Measurements from ENCODE around the gene RNF187. TPM values are rescaled to one million over a fixed set of nuclear protein-coding genes. Genes with fewer than 3 reads are reported as not detected.

Gene RNF187
- polyA plus RNA-seq, 2 of the 4 experiments (the other 2 are of a cell fraction) = 64.5 to 82.8 TPM

DNA sequence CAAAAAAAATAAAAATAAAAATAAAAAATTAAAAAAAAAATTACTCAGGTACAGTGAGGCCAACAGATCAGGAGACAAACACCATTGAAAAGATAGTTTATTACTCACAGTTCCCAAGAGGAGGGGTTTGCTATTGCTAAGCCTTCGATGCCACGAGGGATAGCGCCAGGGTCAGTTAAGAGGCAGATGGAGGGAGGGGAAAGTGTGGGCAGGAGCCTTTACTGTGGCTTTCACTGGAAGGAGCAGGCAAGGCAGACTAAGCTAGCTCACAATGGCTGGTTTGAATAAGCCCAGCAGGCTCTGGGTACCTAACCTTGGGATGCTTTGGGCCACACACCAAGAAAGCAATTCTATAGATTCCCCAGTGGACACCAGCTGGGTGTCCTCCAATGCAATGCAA lies 12.7 kb upstream of the RNF187 start:
- no peak overlapping the region for H3K27ac ChIP-seq
- no peak overlapping the region for H3K4me2 ChIP-seq
- WGBS (ENCODE audit: missing lambda C conversion rate) = 75% methylated on average over 3 of the region's 3 CpGs
- ChIA-PET POLR2A (no interaction called here), CTCF (interaction anchor here (1.1 to 3.6 kb wide), 7 partner anchors 11 to 343 kb away, joined by 4 to 23 read pairs (median 5); partner anchors contain the start of gene RNF187)
- DNase-seq (ENCODE audit: low read depth in 1 of 2, low spot score in 1 of 2) (no peak), ATAC-seq (no peak), FAIRE-seq (no peak)
- no peak overlapping the region for H3K4me3 ChIP-seq
- H3K4me1 ChIP-seq = no peaks in the 10 kb centered on the region
- TF ChIP-seq, protein P1, sequence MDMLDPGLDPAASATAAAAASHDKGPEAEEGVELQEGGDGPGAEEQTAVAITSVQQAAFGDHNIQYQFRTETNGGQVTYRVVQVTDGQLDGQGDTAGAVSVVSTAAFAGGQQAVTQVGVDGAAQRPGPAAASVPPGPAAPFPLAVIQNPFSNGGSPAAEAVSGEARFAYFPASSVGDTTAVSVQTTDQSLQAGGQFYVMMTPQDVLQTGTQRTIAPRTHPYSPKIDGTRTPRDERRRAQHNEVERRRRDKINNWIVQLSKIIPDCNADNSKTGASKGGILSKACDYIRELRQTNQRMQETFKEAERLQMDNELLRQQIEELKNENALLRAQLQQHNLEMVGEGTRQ (IDR thresholded peaks at IDR 0.05) = no peak
- no peak for TF ChIP-seq ZC3H11A (IDR thresholded peaks at IDR 0.05)
- no peaks in the 10 kb centered on the region for H3K9me3 ChIP-seq

DNA sequence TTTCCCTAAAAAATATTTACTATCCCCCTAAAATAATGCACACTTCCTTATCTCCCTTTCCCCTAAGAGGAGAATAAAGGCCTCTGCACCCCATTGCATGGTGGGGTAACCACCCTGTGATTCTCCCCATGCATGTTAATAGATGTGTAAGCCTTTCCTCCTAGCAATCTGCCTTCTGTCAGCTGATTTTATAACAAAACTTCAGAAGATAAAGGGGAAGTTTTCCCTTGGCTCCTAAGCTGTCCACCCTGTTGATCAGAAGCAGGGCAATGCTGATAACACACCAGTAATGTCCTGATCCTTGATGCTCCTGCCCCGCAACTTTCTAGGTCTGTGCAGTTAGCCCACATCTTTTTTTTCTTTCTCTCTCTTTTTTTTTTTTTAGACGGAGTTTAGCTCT lies 11.4 kb upstream of the RNF187 start:
- TF ChIP-seq HEYL (CRISPR knock-in tag; IDR thresholded peaks at IDR 0.05) (no peak), NFE2L2 (conservative IDR thresholded peaks at IDR 0.05; ENCODE audit: low read length) (no peak), TP53 (CRISPR knock-in tag; IDR thresholded peaks at IDR 0.05) (no peak), PHF8 (IDR thresholded peaks at IDR 0.05; ENCODE audit: borderline replicate concordance, low read depth) (no peak), CBX2 (IDR thresholded peaks at IDR 0.05; ENCODE audit: borderline replicate concordance, low read depth) (no peak), ESRRA (IDR thresholded peaks at IDR 0.05; ENCODE audit: borderline replicate concordance, low read length) (no peak)
- TF ChIP-seq, protein P2, sequence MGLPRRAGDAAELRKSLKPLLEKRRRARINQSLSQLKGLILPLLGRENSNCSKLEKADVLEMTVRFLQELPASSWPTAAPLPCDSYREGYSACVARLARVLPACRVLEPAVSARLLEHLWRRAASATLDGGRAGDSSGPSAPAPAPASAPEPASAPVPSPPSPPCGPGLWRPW (IDR thresholded peaks at IDR 0.05) = no peak
- Histone ChIP-seq H3K4me1 (no peaks in the 10 kb centered on the region), H3K9me3 (no peaks in the 10 kb centered on the region), H3K4me3 (no peak overlapping the region), H3K27ac (no peak overlapping the region), H3K4me2 (no peak overlapping the region)
- ChIA-PET CTCF (interaction anchor here (1.1 to 2.7 kb wide), 4 partner anchors 11 to 39 kb away, joined by 3 to 10 read pairs (median 4); partner anchors contain the start of gene RNF187), POLR2A (no interaction called here)
- DNase-seq (ENCODE audit: low read depth in 1 of 2, low spot score in 1 of 2) (no peak), ATAC-seq (no peak), FAIRE-seq (no peak)
- 83% methylated on average over 2 of the region's 2 CpGs for WGBS (ENCODE audit: missing lambda C conversion rate)

DNA sequence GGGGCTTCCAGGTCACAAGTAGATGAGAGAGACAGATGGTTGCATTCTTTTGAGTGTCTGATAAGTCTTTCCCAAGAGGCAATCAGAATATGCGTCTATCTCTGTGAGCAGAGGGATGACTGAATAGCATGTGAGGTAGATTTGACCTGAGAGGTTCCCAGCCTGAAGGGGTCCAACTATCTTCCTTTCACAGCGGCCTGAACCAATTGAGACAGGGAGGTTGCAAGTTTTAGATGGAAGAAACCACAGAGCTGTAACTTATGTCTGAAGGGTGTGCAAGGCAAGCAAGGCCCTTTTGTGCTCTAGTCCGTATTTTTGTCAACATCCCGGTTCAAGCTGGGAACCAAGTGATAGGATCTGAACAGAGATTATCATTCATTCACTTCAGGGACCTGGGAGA lies 9.9 kb upstream of the RNF187 start:
- TF ChIP-seq TP53 (CRISPR knock-in tag; IDR thresholded peaks at IDR 0.05) (no peak), HOXB5 (CRISPR knock-in tag; IDR thresholded peaks at IDR 0.05) (no peak), FOSB (CRISPR knock-in tag; IDR thresholded peaks at IDR 0.05) (no peak), PHF8 (IDR thresholded peaks at IDR 0.05; ENCODE audit: borderline replicate concordance, low read depth) (no peak), CBX2 (IDR thresholded peaks at IDR 0.05; ENCODE audit: borderline replicate concordance, low read depth) (no peak), SMC3 (IDR thresholded peaks at IDR 0.05) (no peak), ZFP36 (IDR thresholded peaks at IDR 0.05; ENCODE audit: borderline replicate concordance, partially characterized antibody) (no peak), ZSCAN20 (CRISPR knock-in tag; IDR thresholded peaks at IDR 0.05) (no peak), MAZ (IDR thresholded peaks at IDR 0.05; ENCODE audit: borderline replicate concordance, low read depth, low read length) (no peak), HDAC2 (IDR thresholded peaks at IDR 0.05) (no peak), NFE2L2 (conservative IDR thresholded peaks at IDR 0.05; ENCODE audit: low read length) (no peak), RARB (CRISPR knock-in tag; IDR thresholded peaks at IDR 0.05) (no peak), SREBF2 (IDR thresholded peaks at IDR 0.05) (no peak), FOSL2 (IDR thresholded peaks at IDR 0.05) (no peak), FOSL2 (CRISPR knock-in tag; IDR thresholded peaks at IDR 0.05) (no peak)
- TF ChIP-seq, protein P3, sequence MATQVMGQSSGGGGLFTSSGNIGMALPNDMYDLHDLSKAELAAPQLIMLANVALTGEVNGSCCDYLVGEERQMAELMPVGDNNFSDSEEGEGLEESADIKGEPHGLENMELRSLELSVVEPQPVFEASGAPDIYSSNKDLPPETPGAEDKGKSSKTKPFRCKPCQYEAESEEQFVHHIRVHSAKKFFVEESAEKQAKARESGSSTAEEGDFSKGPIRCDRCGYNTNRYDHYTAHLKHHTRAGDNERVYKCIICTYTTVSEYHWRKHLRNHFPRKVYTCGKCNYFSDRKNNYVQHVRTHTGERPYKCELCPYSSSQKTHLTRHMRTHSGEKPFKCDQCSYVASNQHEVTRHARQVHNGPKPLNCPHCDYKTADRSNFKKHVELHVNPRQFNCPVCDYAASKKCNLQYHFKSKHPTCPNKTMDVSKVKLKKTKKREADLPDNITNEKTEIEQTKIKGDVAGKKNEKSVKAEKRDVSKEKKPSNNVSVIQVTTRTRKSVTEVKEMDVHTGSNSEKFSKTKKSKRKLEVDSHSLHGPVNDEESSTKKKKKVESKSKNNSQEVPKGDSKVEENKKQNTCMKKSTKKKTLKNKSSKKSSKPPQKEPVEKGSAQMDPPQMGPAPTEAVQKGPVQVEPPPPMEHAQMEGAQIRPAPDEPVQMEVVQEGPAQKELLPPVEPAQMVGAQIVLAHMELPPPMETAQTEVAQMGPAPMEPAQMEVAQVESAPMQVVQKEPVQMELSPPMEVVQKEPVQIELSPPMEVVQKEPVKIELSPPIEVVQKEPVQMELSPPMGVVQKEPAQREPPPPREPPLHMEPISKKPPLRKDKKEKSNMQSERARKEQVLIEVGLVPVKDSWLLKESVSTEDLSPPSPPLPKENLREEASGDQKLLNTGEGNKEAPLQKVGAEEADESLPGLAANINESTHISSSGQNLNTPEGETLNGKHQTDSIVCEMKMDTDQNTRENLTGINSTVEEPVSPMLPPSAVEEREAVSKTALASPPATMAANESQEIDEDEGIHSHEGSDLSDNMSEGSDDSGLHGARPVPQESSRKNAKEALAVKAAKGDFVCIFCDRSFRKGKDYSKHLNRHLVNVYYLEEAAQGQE (IDR thresholded peaks at IDR 0.05) = no peak
- TF ChIP-seq, protein P4, sequence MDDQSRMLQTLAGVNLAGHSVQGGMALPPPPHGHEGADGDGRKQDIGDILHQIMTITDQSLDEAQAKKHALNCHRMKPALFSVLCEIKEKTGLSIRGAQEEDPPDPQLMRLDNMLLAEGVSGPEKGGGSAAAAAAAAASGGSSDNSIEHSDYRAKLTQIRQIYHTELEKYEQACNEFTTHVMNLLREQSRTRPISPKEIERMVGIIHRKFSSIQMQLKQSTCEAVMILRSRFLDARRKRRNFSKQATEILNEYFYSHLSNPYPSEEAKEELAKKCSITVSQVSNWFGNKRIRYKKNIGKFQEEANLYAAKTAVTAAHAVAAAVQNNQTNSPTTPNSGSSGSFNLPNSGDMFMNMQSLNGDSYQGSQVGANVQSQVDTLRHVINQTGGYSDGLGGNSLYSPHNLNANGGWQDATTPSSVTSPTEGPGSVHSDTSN (IDR thresholded peaks at IDR 0.05) = no peak
- TF ChIP-seq, protein P5, sequence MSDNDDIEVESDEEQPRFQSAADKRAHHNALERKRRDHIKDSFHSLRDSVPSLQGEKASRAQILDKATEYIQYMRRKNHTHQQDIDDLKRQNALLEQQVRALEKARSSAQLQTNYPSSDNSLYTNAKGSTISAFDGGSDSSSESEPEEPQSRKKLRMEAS (IDR thresholded peaks at IDR 0.05) = no peak

More for the DNA sequence above, 9.9 kb upstream of the RNF187 start:
- CTCF ChIA-PET = interaction anchor here (0.7 to 2.3 kb wide), 2 partner anchors 9 to 24 kb away, joined by 3 to 10 read pairs; partner anchors contain the start of gene RNF187
- H3K27ac ChIP-seq = no peak overlapping the region
- POLR2A ChIA-PET = no interaction called here
- 69% methylated on average over 4 of the region's 4 CpGs for WGBS (ENCODE audit: missing lambda C conversion rate)
- no peak overlapping the region for H3K4me3 ChIP-seq
- H3K4me1 ChIP-seq = no peaks in the 10 kb centered on the region
- ATAC-seq = no peak
- no peak for DNase-seq (ENCODE audit: low read depth in 1 of 2, low spot score in 1 of 2)
- no peak for FAIRE-seq
- H3K9me3 ChIP-seq = no peaks in the 10 kb centered on the region
- H3K4me2 ChIP-seq = no peak overlapping the region

All from A549 (cell line).